Liver (tissue), 9 donors: ENCODE measurements around the gene GRK6. TPM values are rescaled to one million over a fixed set of nuclear protein-coding genes. Genes with fewer than 3 reads are reported as not detected.

ENCODE experiments used
- DNase-seq: peaks from one replicate; pipeline ENCODE4 v3.0.0-alpha.2; 2017; ENCODE audit warnings: low spot score
- H3K27ac ChIP-seq, 2 donors: one replicate each; pipeline ENCODE4 v1.7.0; 2013; ENCODE audit warnings: inconsistent platforms in 2 of 2, low read length in 2 of 2, control low read depth in 1 of 2, low read depth in 1 of 2, mild to moderate bottlenecking in 1 of 2
- H3K27me3 ChIP-seq, 4 donors: one replicate each; pipeline versions ENCODE4 v1.6.1 to v1.7.0; 2013; ENCODE audit warnings: low read length in 3 of 4, inconsistent platforms in 1 of 4, mild to moderate bottlenecking in 1 of 4, moderate library complexity in 1 of 4; ENCODE audit not compliant: control insufficient read depth in 4 of 4, insufficient read depth in 4 of 4
- H3K36me3 ChIP-seq, 4 donors: one replicate each; pipeline versions ENCODE4 v1.6.1 to v1.7.0; 2013; ENCODE audit warnings: low read length in 3 of 4, mild to moderate bottlenecking in 3 of 4, low read depth in 1 of 4, moderate library complexity in 1 of 4; ENCODE audit not compliant: control insufficient read depth in 4 of 4, insufficient read depth in 3 of 4
- H3K4me1 ChIP-seq, 4 donors: one replicate each; pipeline versions ENCODE4 v1.6.1 to v1.7.0; 2013; ENCODE audit warnings: low read length in 3 of 4, mild to moderate bottlenecking in 3 of 4, moderate library complexity in 1 of 4; ENCODE audit not compliant: control insufficient read depth in 4 of 4, insufficient read depth in 4 of 4
- H3K4me3 ChIP-seq, 3 donors: one replicate each; pipeline versions ENCODE4 v1.6.1 to v1.7.0; 2013; ENCODE audit warnings: low read length in 3 of 3, control low read depth in 1 of 3, low read depth in 1 of 3, mild to moderate bottlenecking in 1 of 3
- H3K9ac ChIP-seq, 2 donors: one replicate each; pipeline ENCODE4 v1.7.0; 2013; ENCODE audit warnings: low read length in 2 of 2, mild to moderate bottlenecking in 2 of 2, moderate library complexity in 2 of 2, control low read depth in 1 of 2, low read depth in 1 of 2
- H3K9me3 ChIP-seq, 4 donors: one replicate each; pipeline versions ENCODE4 v1.6.1 to v1.7.0; 2013; ENCODE audit warnings: low read length in 3 of 4; ENCODE audit not compliant: control insufficient read depth in 4 of 4
- EGR1 ChIP-seq, 2 donors: IDR thresholded peaks; 2 replicates each; pipeline ENCODE4 v1.6.1; 2016 to 2018; ENCODE audit warnings: antibody characterized with exemption in 2 of 2, low read depth in 2 of 2
- FOXA1 ChIP-seq: IDR thresholded peaks from 2 replicates; pipeline ENCODE4 v1.6.1; 2016; ENCODE audit warnings: antibody characterized with exemption
- FOXA2 ChIP-seq: IDR thresholded peaks from 2 replicates; pipeline ENCODE4 v1.6.1; 2016; ENCODE audit warnings: antibody characterized with exemption
- GABPA ChIP-seq, 2 donors: IDR thresholded peaks in 1 of 2; conservative IDR thresholded peaks in 1 of 2; 2 replicates each; pipeline ENCODE4 v1.6.1; 2016; ENCODE audit warnings: antibody characterized with exemption in 2 of 2, mild to moderate bottlenecking in 1 of 2, moderate library complexity in 1 of 2
- HNF4A ChIP-seq, 2 donors: conservative IDR thresholded peaks; 2 replicates each; pipeline ENCODE4 v1.6.1; 2016; ENCODE audit warnings: antibody characterized with exemption in 2 of 2, mild to moderate bottlenecking in 2 of 2
- HNF4G ChIP-seq: IDR thresholded peaks from 2 replicates; pipeline ENCODE4 v1.6.1; 2016; ENCODE audit warnings: antibody characterized with exemption
- JUND ChIP-seq, 2 donors: IDR thresholded peaks; 2 replicates each; pipeline ENCODE4 v1.6.1; 2016; ENCODE audit warnings: antibody characterized with exemption in 2 of 2
- MAX ChIP-seq: IDR thresholded peaks from 2 replicates; pipeline ENCODE4 v1.6.1; 2016; ENCODE audit warnings: antibody characterized with exemption
- NR2F2 ChIP-seq: IDR thresholded peaks from 2 replicates; pipeline ENCODE4 v1.6.1; 2016; ENCODE audit warnings: antibody characterized with exemption
- RAD21 ChIP-seq, 2 donors: IDR thresholded peaks; 2 replicates each; pipeline ENCODE4 v1.6.1; 2016; ENCODE audit warnings: antibody characterized with exemption in 2 of 2, mild to moderate bottlenecking in 2 of 2
- REST ChIP-seq: IDR thresholded peaks from 2 replicates; pipeline ENCODE4 v1.6.1; 2016; ENCODE audit warnings: antibody characterized with exemption, mild to moderate bottlenecking
- RXRA ChIP-seq, 2 donors: IDR thresholded peaks; 2 replicates each; pipeline ENCODE4 v1.6.1; 2017 to 2018; ENCODE audit warnings: antibody characterized with exemption in 2 of 2, mild to moderate bottlenecking in 1 of 2
- SP1 ChIP-seq: IDR thresholded peaks from 2 replicates; pipeline ENCODE4 v1.6.1; 2018; ENCODE audit warnings: antibody characterized with exemption, mild to moderate bottlenecking
- TAF1 ChIP-seq: conservative IDR thresholded peaks from 2 replicates; pipeline ENCODE4 v1.6.1; 2016; ENCODE audit warnings: antibody characterized with exemption, mild to moderate bottlenecking
- YY1 ChIP-seq: IDR thresholded peaks from 2 replicates; pipeline ENCODE4 v1.6.1; 2016; ENCODE audit warnings: antibody characterized with exemption, mild to moderate bottlenecking
- ZBTB33 ChIP-seq: IDR thresholded peaks from 2 replicates; pipeline ENCODE4 v1.6.1; 2016; ENCODE audit warnings: antibody characterized with exemption
- WGBS: extraction: QIAGEN DNeasy Blood & Tissue Kit; methylation state at CpG from one replicate; pipeline ENCODE4 v1.1.7; 2013; 5-methylcytosine and 5-hydroxymethylcytosine counted together
- polyA plus RNA-seq, 2 donors: library from polyadenylated mRNA; stranded (reverse) in 1 of 2; unstranded in 1 of 2; fragments of 200-250 nt in 1 of 2; fragments of >200 nt in 1 of 2; fragmentation: Nextera tagmentation in 1 of 2; extraction: Ambion mirVana in 1 of 2; gene quantifications; one replicate each; pipeline versions ENCODE4 v1.2.1 to v1.2.3, GENCODE V29; 2013 to 2015
- total RNA-seq, 2 donors: library from RNA; depleted of rRNA; stranded (reverse); fragments of >200 nt; gene quantifications; one replicate each; pipeline ENCODE4 v1.2.3, GENCODE V29; 2014
- TF ChIP-seq, protein P1 (sequence below): IDR thresholded peaks from 2 replicates; pipeline ENCODE4 v1.6.1; 2016; ENCODE audit warnings: antibody characterized with exemption
- TF ChIP-seq, protein P2 (sequence below): fragments of 150-350 bp; IDR thresholded peaks from 2 replicates; pipeline ENCODE4 v1.5.1; 2017; ENCODE audit warnings: improper control_type of control experiment, low read depth, low read length; ENCODE audit not compliant: missing input control
- donor health status: healthy.
- donor health status: healthy.
- donor health status: healthy.
- donor health status: healthy.
- donor health status: healthy.

GRK6 gene
- total and polyA plus RNA-seq, 4 donors = 3.1 to 24.0 (median 10.8) TPM

DNA sequence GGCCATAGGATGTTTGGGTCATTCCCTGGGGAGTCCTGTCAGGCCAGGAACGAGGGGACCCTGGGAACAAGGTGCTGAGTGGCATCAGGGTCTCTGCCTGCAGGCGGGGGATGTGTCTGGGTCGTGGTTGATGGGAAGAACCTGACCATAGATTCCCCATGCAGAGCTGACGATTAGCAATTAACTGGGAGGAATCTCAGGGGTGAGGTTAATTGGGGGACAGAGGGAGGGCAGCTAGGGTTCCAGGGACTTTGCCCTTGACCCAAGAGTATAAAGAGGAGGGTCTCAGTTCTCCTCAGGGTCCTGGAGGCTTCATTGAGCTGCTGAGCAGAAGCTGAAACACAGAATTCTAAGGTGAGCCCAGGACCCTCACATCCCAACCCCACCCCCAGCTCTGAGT, 42.3 kb upstream of the GRK6 start, which contains the start of gene SLC34A1:
SLC34A1 (plus strand) TSS at position 301 of the 400 bp plus-strand sequence. CDS start 1,308 bp downstream, outside the sequence.
- Histone ChIP-seq H3K27me3 (no peaks in the 10 kb centered on the region), H3K4me1 (peaks cover 0 to 20% (median 10%) of the 10 kb centered on the region in 4 donors), H3K9me3 (no peaks in the 10 kb centered on the region), H3K9ac (no peak within 1 kb of the TSS), H3K36me3 (no peaks in the 10 kb centered on the region), H3K27ac (no peak within 1 kb of the TSS), H3K4me3 (no peak within 1 kb of the TSS)
- WGBS = 86% methylated on average over 4 of the region's 4 CpGs
- no peak for DNase-seq
- TF ChIP-seq HNF4A (conservative IDR thresholded peaks at IDR 0.05) (no peak), FOXA1 (no peak), GABPA (IDR thresholded peaks at IDR 0.05 in 1 of 2, conservative IDR thresholded peaks at IDR 0.05 in 1 of 2) (no peak), RXRA (IDR thresholded peaks at IDR 0.05) (no peak), ZBTB33 (no peak), EGR1 (IDR thresholded peaks at IDR 0.05; ENCODE audit: low read depth in 2 of 2) (no peak), REST (no peak), FOXA2 (no peak), YY1 (no peak), RAD21 (IDR thresholded peaks at IDR 0.05) (no peak), SP1 (no peak), HNF4G (no peak), MAX (no peak), NR2F2 (no peak), TAF1 (no peak), JUND (IDR thresholded peaks at IDR 0.05) (no peak)
- TF ChIP-seq, protein P1, sequence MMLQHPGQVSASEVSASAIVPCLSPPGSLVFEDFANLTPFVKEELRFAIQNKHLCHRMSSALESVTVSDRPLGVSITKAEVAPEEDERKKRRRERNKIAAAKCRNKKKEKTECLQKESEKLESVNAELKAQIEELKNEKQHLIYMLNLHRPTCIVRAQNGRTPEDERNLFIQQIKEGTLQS = no peak
- TF ChIP-seq, protein P2, sequence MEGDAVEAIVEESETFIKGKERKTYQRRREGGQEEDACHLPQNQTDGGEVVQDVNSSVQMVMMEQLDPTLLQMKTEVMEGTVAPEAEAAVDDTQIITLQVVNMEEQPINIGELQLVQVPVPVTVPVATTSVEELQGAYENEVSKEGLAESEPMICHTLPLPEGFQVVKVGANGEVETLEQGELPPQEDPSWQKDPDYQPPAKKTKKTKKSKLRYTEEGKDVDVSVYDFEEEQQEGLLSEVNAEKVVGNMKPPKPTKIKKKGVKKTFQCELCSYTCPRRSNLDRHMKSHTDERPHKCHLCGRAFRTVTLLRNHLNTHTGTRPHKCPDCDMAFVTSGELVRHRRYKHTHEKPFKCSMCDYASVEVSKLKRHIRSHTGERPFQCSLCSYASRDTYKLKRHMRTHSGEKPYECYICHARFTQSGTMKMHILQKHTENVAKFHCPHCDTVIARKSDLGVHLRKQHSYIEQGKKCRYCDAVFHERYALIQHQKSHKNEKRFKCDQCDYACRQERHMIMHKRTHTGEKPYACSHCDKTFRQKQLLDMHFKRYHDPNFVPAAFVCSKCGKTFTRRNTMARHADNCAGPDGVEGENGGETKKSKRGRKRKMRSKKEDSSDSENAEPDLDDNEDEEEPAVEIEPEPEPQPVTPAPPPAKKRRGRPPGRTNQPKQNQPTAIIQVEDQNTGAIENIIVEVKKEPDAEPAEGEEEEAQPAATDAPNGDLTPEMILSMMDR = no peak
